HEK293T (cell line): ENCODE measurements around the gene MPP3.
A peak's percentile ranks its signal among the peaks of the same experiment; 100 is the strongest.

Experiments used
- CTCF ChIA-PET: fragments of 350-600 bp; formaldehyde crosslinking; extraction: SDS; loops from one replicate; lab custom pipeline; 2021; ENCODE audit warnings: antibody characterized with exemption, inconsistent platforms; lab: Yijun Ruan, JAX
- POLR2A ChIA-PET: fragments of 350-600 bp; formaldehyde crosslinking; extraction: SDS; loops from one replicate; lab custom pipeline; 2020; ENCODE audit warnings: antibody characterized with exemption, inconsistent platforms; lab: Yijun Ruan, JAX
- DNase-seq: peaks from one replicate; pipeline ENCODE4 v3.0.0; 2012; ENCODE audit warnings: mixed read lengths; ENCODE audit errors: extremely low spot score
- ARNT ChIP-seq: fragments of 450-650 bp; IDR thresholded peaks from 2 replicates; pipeline ENCODE4 v1.6.1; 2017; ENCODE audit warnings: mild to moderate bottlenecking
- BHLHE40 ChIP-seq: fragments of 450-650 bp; IDR thresholded peaks from 2 replicates; pipeline ENCODE4 v1.6.1; 2016; ENCODE audit warnings: mild to moderate bottlenecking, moderate library complexity, borderline replicate concordance
- CTBP1 ChIP-seq: fragments of 450-650 bp; IDR thresholded peaks from 2 replicates; pipeline ENCODE4 v1.6.1; 2016; ENCODE audit warnings: borderline replicate concordance
- ELF4 ChIP-seq: fragments of 450-650 bp; IDR thresholded peaks from 2 replicates; pipeline ENCODE4 v1.6.1; 2017; ENCODE audit warnings: antibody characterized with exemption
- FOXA1 ChIP-seq: fragments of 450-650 bp; IDR thresholded peaks from 2 replicates; pipeline ENCODE4 v1.6.1; 2016; ENCODE audit warnings: mild to moderate bottlenecking
- FOXK2 ChIP-seq: fragments of 450-650 bp; IDR thresholded peaks from 2 replicates; pipeline ENCODE4 v1.6.1; 2016; ENCODE audit warnings: mild to moderate bottlenecking
- FOXM1 ChIP-seq: fragments of 450-650 bp; IDR thresholded peaks from 2 replicates; pipeline ENCODE4 v1.6.1; 2017; ENCODE audit warnings: mild to moderate bottlenecking, borderline replicate concordance
- HDGF ChIP-seq: fragments of 450-650 bp; IDR thresholded peaks from 2 replicates; pipeline ENCODE4 v1.6.1; 2017; ENCODE audit warnings: antibody characterized with exemption, borderline replicate concordance
- L3MBTL2 ChIP-seq: fragments of 450-650 bp; conservative IDR thresholded peaks from 2 replicates; pipeline ENCODE4 v1.6.1; 2016; ENCODE audit warnings: mild to moderate bottlenecking
- LEF1 ChIP-seq: fragments of 450-650 bp; IDR thresholded peaks from 2 replicates; pipeline ENCODE4 v1.6.1; 2017; ENCODE audit warnings: mild to moderate bottlenecking, borderline replicate concordance
- NFRKB ChIP-seq: fragments of 450-650 bp; IDR thresholded peaks from 2 replicates; pipeline ENCODE4 v1.6.1; 2016; ENCODE audit warnings: mild to moderate bottlenecking, moderate library complexity
- PKNOX1 ChIP-seq: fragments of 450-650 bp; IDR thresholded peaks from 2 replicates; pipeline ENCODE4 v1.6.1; 2016
- SP1 ChIP-seq: fragments of 450-650 bp; IDR thresholded peaks from 2 replicates; pipeline ENCODE4 v1.6.1; 2017
- SUZ12 ChIP-seq: fragments of 450-650 bp; IDR thresholded peaks from 2 replicates; pipeline ENCODE4 v1.6.1; 2016; ENCODE audit warnings: mild to moderate bottlenecking
- TARDBP ChIP-seq: fragments of 450-650 bp; IDR thresholded peaks from 2 replicates; pipeline ENCODE4 v1.6.1; 2016
- ZNF384 ChIP-seq: fragments of 450-650 bp; IDR thresholded peaks from 2 replicates; pipeline ENCODE4 v1.6.1; 2016

Gene MPP3

GRCh38 chr17:43791589-43791988 is 41.4 kb downstream of the MPP3 start:
- peak; percentile 39 for DNase-seq
- ChIA-PET CTCF (no interaction called here), POLR2A (no interaction called here)
- TF ChIP-seq L3MBTL2 (peak; percentile 23; the same call in 1 of the 2 replicates), SUZ12 (no peak), BHLHE40 (no peak), ZNF384 (no peak), TARDBP (no peak), FOXA1 (no peak)

GRCh38 chr17:43790311-43790940 is 42.5 kb downstream of the MPP3 start:
- TF ChIP-seq ELF4 (no peak), L3MBTL2 (no peak), FOXA1 (no peak), PKNOX1 (no peak), CTBP1 (no peak), FOXK2 (no peak), ARNT (no peak), LEF1 (no peak), SP1 (no peak), NFRKB (no peak), HDGF (no peak), SUZ12 (no peak), BHLHE40 (no peak), FOXM1 (no peak), ZNF384 (no peak), TARDBP (no peak)
- CTCF ChIA-PET = interaction anchor here (1.3 kb wide), 1 partner anchor 56 kb away, joined by 5 read pairs; the partner anchor contains the start of gene CD300LG
- POLR2A ChIA-PET = no interaction called here
- DNase-seq = no peak

GRCh38 chr17:43789482-43789881 is 43.5 kb downstream of the MPP3 start:
- TF ChIP-seq L3MBTL2 (no peak), ELF4 (no peak), HDGF (no peak), CTBP1 (no peak), FOXA1 (no peak), ZNF384 (no peak), FOXM1 (no peak), SUZ12 (no peak), ARNT (no peak), FOXK2 (no peak)
- POLR2A ChIA-PET = no interaction called here
- CTCF ChIA-PET = interaction anchor here (1.0 to 1.3 kb wide), 2 partner anchors 25 to 57 kb away, joined by 3 to 5 read pairs; partner anchors contain the start of gene CD300LG
- no peak for DNase-seq

- CTCF ChIA-PET = interaction anchor here (0.6 kb wide), 1 partner anchor 22 kb away, joined by 3 read pairs; no protein-coding TSS in a partner anchor
- TF ChIP-seq ARNT (no peak), SP1 (no peak), ELF4 (no peak)
- no peak for DNase-seq
- POLR2A ChIA-PET = no interaction called here
These were observed 44.4 kb downstream of the MPP3 start for GRCh38 chr17:43788540-43788939.

GRCh38 chr17:43787728-43788127 is 45.2 kb downstream of the MPP3 start:
- no peak for DNase-seq
- POLR2A ChIA-PET = no interaction called here
- TF ChIP-seq LEF1 (no peak), PKNOX1 (no peak), ELF4 (no peak), FOXM1 (no peak), CTBP1 (no peak), TARDBP (no peak), NFRKB (no peak), HDGF (no peak), SUZ12 (no peak), SP1 (no peak), ZNF384 (no peak), L3MBTL2 (no peak)
- CTCF ChIA-PET = interaction anchor here (0.6 to 1.1 kb wide), 3 partner anchors 22 to 53 kb away, joined by 3 read pairs; no protein-coding TSS in a partner anchor

- DNase-seq = no peak
- CTCF ChIA-PET = interaction anchor here (0.6 kb wide), 1 partner anchor 17 kb away, joined by 3 read pairs; no protein-coding TSS in a partner anchor
- TF ChIP-seq TARDBP (no peak), PKNOX1 (no peak), FOXK2 (no peak), FOXA1 (no peak), LEF1 (no peak), CTBP1 (no peak), NFRKB (no peak), ELF4 (no peak), ARNT (no peak), ZNF384 (no peak), HDGF (no peak), FOXM1 (no peak), SP1 (no peak), BHLHE40 (no peak), L3MBTL2 (no peak), SUZ12 (no peak)
- POLR2A ChIA-PET = no interaction called here
These were observed 48.3 kb downstream of the MPP3 start for GRCh38 chr17:43784628-43785101.
